Measurements from ENCODE around the gene IP6K2. TPM values are rescaled to one million over a fixed set of nuclear protein-coding genes. Genes with fewer than 3 reads are reported as not detected.

IP6K2 gene
- total and polyA plus RNA-seq, 5 donors from 2014 or later = 54.0 to 107 (median 55.9) TPM

- Histone ChIP-seq H3K27ac (ENCODE audit: insufficient read depth, low read length, poor library complexity, severe bottlenecking) (no peak overlapping the region), H3K27me3 (ENCODE audit: control insufficient read depth, insufficient read depth, low read length) (no peaks in the 10 kb centered on the region), H3K36me3 (ENCODE audit: control insufficient read depth, insufficient read depth, low read length) (peaks cover 29% of the 10 kb centered on the region), H3K9me3 (ENCODE audit: control insufficient read depth in 2 of 2, low read length in 2 of 2) (no peaks in the 10 kb centered on the region), H3K4me3 (ENCODE audit: low read depth, low read length) (no peak overlapping the region), H3K4me1 (ENCODE audit: control insufficient read depth, insufficient read depth, low read length, poor library complexity, severe bottlenecking) (peaks cover 11% of the 10 kb centered on the region)
- ATAC-seq (ENCODE audit: low read depth in 2 of 2) (no peak), DNase-seq (no peak)
- H3K27ac Mint-ChIP-seq = peak overlapping the region; percentile 1 to 69 (median 5)
- H3K4me1 Mint-ChIP-seq = peaks cover 15 to 55% (median 40%) of the 10 kb centered on the region in 4 donors
- no peaks in the 10 kb centered on the region for H3K27me3 Mint-ChIP-seq
- no peak overlapping the region for H3K4me3 Mint-ChIP-seq
- H3K36me3 Mint-ChIP-seq = peaks cover 13% of the 10 kb centered on the region
- H3K9me3 Mint-ChIP-seq = no peaks in the 10 kb centered on the region
Measured at GRCh38 chr3:48702320-48702920, 14.6 kb downstream of the IP6K2 start.

- H3K27ac Mint-ChIP-seq = peak overlapping the region in 1 of 3 donors; percentile 26
- H3K4me3 Mint-ChIP-seq = no peak overlapping the region
- no peak overlapping the region for H3K27ac ChIP-seq (ENCODE audit: insufficient read depth, low read length, poor library complexity, severe bottlenecking)
- no peak for DNase-seq
- no peaks in the 10 kb centered on the region for H3K9me3 ChIP-seq (ENCODE audit: control insufficient read depth in 2 of 2, low read length in 2 of 2)
- H3K4me1 ChIP-seq (ENCODE audit: control insufficient read depth, insufficient read depth, low read length, poor library complexity, severe bottlenecking) = peaks cover 8% of the 10 kb centered on the region
- no peaks in the 10 kb centered on the region for H3K9me3 Mint-ChIP-seq
- ATAC-seq (ENCODE audit: low read depth in 2 of 2) = no peak
- H3K36me3 ChIP-seq (ENCODE audit: control insufficient read depth, insufficient read depth, low read length) = peaks cover 24% of the 10 kb centered on the region
- H3K27me3 Mint-ChIP-seq = no peaks in the 10 kb centered on the region
- peaks cover 13% of the 10 kb centered on the region for H3K36me3 Mint-ChIP-seq
- no peaks in the 10 kb centered on the region for H3K27me3 ChIP-seq (ENCODE audit: control insufficient read depth, insufficient read depth, low read length)
- peaks cover 19 to 50% (median 35%) of the 10 kb centered on the region in 4 donors for H3K4me1 Mint-ChIP-seq
- no peak overlapping the region for H3K4me3 ChIP-seq (ENCODE audit: low read depth, low read length)
Measured at GRCh38 chr3:48700731-48701405, 16.2 kb downstream of the IP6K2 start.

- Histone ChIP-seq H3K9me3 (ENCODE audit: control insufficient read depth in 2 of 2, low read length in 2 of 2) (no peaks in the 10 kb centered on the region), H3K4me1 (ENCODE audit: control insufficient read depth, insufficient read depth, low read length, poor library complexity, severe bottlenecking) (peaks cover 8% of the 10 kb centered on the region), H3K36me3 (ENCODE audit: control insufficient read depth, insufficient read depth, low read length) (peaks cover 37% of the 10 kb centered on the region), H3K27me3 (ENCODE audit: control insufficient read depth, insufficient read depth, low read length) (no peaks in the 10 kb centered on the region), H3K4me3 (ENCODE audit: low read depth, low read length) (no peak overlapping the region), H3K27ac (ENCODE audit: insufficient read depth, low read length, poor library complexity, severe bottlenecking) (no peak overlapping the region)
- Mint-ChIP-seq H3K36me3 (peaks cover 13% of the 10 kb centered on the region), H3K4me3 (no peak overlapping the region), H3K4me1 (peaks cover 19 to 53% (median 31%) of the 10 kb centered on the region in 4 donors), H3K27me3 (no peaks in the 10 kb centered on the region), H3K9me3 (peaks cover 0 to 2% (median 0%) of the 10 kb centered on the region in 7 donors), H3K27ac (peak overlapping the region in 1 of 3 donors; percentile 46)
- ATAC-seq (ENCODE audit: low read depth in 2 of 2) (no peak), DNase-seq (no peak)
Measured at GRCh38 chr3:48698891-48699290, 18.1 kb downstream of the IP6K2 start.

GRCh38 chr3:48697952-48698351, 19.1 kb downstream of the IP6K2 start:
- H3K27ac Mint-ChIP-seq = no peak overlapping the region
- peaks cover 46% of the 10 kb centered on the region for H3K36me3 ChIP-seq (ENCODE audit: control insufficient read depth, insufficient read depth, low read length)
- no peaks in the 10 kb centered on the region for H3K27me3 Mint-ChIP-seq
- H3K9me3 ChIP-seq (ENCODE audit: control insufficient read depth in 2 of 2, low read length in 2 of 2) = no peaks in the 10 kb centered on the region
- H3K4me3 Mint-ChIP-seq = no peak overlapping the region
- H3K36me3 Mint-ChIP-seq = peaks cover 19% of the 10 kb centered on the region
- H3K4me1 ChIP-seq (ENCODE audit: control insufficient read depth, insufficient read depth, low read length, poor library complexity, severe bottlenecking) = peaks cover 8% of the 10 kb centered on the region
- no peak for ATAC-seq (ENCODE audit: low read depth in 2 of 2)
- peaks cover 0 to 2% (median 0%) of the 10 kb centered on the region in 7 donors for H3K9me3 Mint-ChIP-seq
- no peaks in the 10 kb centered on the region for H3K27me3 ChIP-seq (ENCODE audit: control insufficient read depth, insufficient read depth, low read length)
- H3K4me1 Mint-ChIP-seq = peaks cover 23 to 53% (median 27%) of the 10 kb centered on the region in 4 donors
- no peak overlapping the region for H3K27ac ChIP-seq (ENCODE audit: insufficient read depth, low read length, poor library complexity, severe bottlenecking)
- DNase-seq = no peak
- H3K4me3 ChIP-seq (ENCODE audit: low read depth, low read length) = no peak overlapping the region

- Histone ChIP-seq H3K9me3 (ENCODE audit: control insufficient read depth in 2 of 2, low read length in 2 of 2) (no peaks in the 10 kb centered on the region), H3K36me3 (ENCODE audit: control insufficient read depth, insufficient read depth, low read length) (peaks cover 53% of the 10 kb centered on the region), H3K4me3 (ENCODE audit: low read depth, low read length) (no peak overlapping the region), H3K27ac (ENCODE audit: insufficient read depth, low read length, poor library complexity, severe bottlenecking) (no peak overlapping the region), H3K4me1 (ENCODE audit: control insufficient read depth, insufficient read depth, low read length, poor library complexity, severe bottlenecking) (peaks cover 8% of the 10 kb centered on the region), H3K27me3 (ENCODE audit: control insufficient read depth, insufficient read depth, low read length) (no peaks in the 10 kb centered on the region)
- DNase-seq (no peak), ATAC-seq (ENCODE audit: low read depth in 2 of 2) (no peak)
- Mint-ChIP-seq H3K36me3 (peaks cover 19% of the 10 kb centered on the region), H3K4me1 (peaks cover 17 to 46% (median 20%) of the 10 kb centered on the region in 4 donors), H3K27ac (peak overlapping the region in 2 of 3 donors; percentile 67 to 83), H3K4me3 (peak overlapping the region in 1 of 4 donors; percentile 41), H3K9me3 (peaks cover 0 to 2% (median 0%) of the 10 kb centered on the region in 7 donors), H3K27me3 (no peaks in the 10 kb centered on the region)
Measured at GRCh38 chr3:48696601-48697000, 20.4 kb downstream of the IP6K2 start.

- Histone ChIP-seq H3K27me3 (ENCODE audit: control insufficient read depth, insufficient read depth, low read length) (no peaks in the 10 kb centered on the region), H3K4me1 (ENCODE audit: control insufficient read depth, insufficient read depth, low read length, poor library complexity, severe bottlenecking) (peaks cover 8% of the 10 kb centered on the region), H3K27ac (ENCODE audit: insufficient read depth, low read length, poor library complexity, severe bottlenecking) (no peak overlapping the region), H3K4me3 (ENCODE audit: low read depth, low read length) (no peak overlapping the region), H3K36me3 (ENCODE audit: control insufficient read depth, insufficient read depth, low read length) (peaks cover 57% of the 10 kb centered on the region), H3K9me3 (ENCODE audit: control insufficient read depth in 2 of 2, low read length in 2 of 2) (no peaks in the 10 kb centered on the region)
- DNase-seq = no peak
- Mint-ChIP-seq H3K27ac (peak overlapping the region in 2 of 3 donors; percentile 67 to 83), H3K9me3 (peaks cover 0 to 2% (median 0%) of the 10 kb centered on the region in 7 donors), H3K27me3 (no peaks in the 10 kb centered on the region), H3K4me1 (peaks cover 17 to 45% (median 20%) of the 10 kb centered on the region in 4 donors), H3K36me3 (peaks cover 21% of the 10 kb centered on the region), H3K4me3 (peak overlapping the region in 1 of 4 donors; percentile 41)
- no peak for ATAC-seq (ENCODE audit: low read depth in 2 of 2)
Measured at GRCh38 chr3:48696156-48696555, 20.9 kb downstream of the IP6K2 start.

- DNase-seq (peak in 1 of 3 donors; percentile 63), ATAC-seq (ENCODE audit: low read depth in 2 of 2) (peak in 1 of 2 donors; percentile 64)
- peaks cover 59% of the 10 kb centered on the region for H3K36me3 ChIP-seq (ENCODE audit: control insufficient read depth, insufficient read depth, low read length)
- no peak overlapping the region for H3K27ac ChIP-seq (ENCODE audit: insufficient read depth, low read length, poor library complexity, severe bottlenecking)
- H3K4me1 ChIP-seq (ENCODE audit: control insufficient read depth, insufficient read depth, low read length, poor library complexity, severe bottlenecking) = peaks cover under 1% of the 10 kb centered on the region
- Mint-ChIP-seq H3K36me3 (peaks cover 24% of the 10 kb centered on the region), H3K4me3 (peak overlapping the region; percentile 11 to 69 (median 36)), H3K27ac (peak overlapping the region in 1 of 3 donors; percentile 41), H3K4me1 (peaks cover 17 to 42% (median 18%) of the 10 kb centered on the region in 4 donors), H3K9me3 (peaks cover 0 to 2% (median 0%) of the 10 kb centered on the region in 7 donors), H3K27me3 (no peaks in the 10 kb centered on the region)
- no peak overlapping the region for H3K4me3 ChIP-seq (ENCODE audit: low read depth, low read length)
- H3K9me3 ChIP-seq (ENCODE audit: control insufficient read depth in 2 of 2, low read length in 2 of 2) = no peaks in the 10 kb centered on the region
- no peaks in the 10 kb centered on the region for H3K27me3 ChIP-seq (ENCODE audit: control insufficient read depth, insufficient read depth, low read length)
Measured at GRCh38 chr3:48695393-48695753, 21.6 kb downstream of the IP6K2 start.

Measured in CD4-positive, CD25-positive, alpha-beta regulatory T cell (primary cell).